ENCODE results near the gene PTN. TPM values are rescaled to one million over a fixed set of nuclear protein-coding genes. Genes with fewer than 3 reads are reported as not detected.

Gene PTN
- total and polyA plus RNA-seq, 10 of the 15 experiments (the other 5 are each of a cell fraction or from before 2014, with no cell fraction given), result 0.09 to 1.2 (median 0.13) TPM; not detected in 7

- CTCF ChIA-PET, result interaction anchor here (0.6 to 1.1 kb wide), 4 partner anchors 9 to 1709 kb away, joined by 3 read pairs; no protein-coding TSS in a partner anchor
Observed at GRCh38 chr7:137371616-137372015, 28.1 kb upstream of the PTN start.

More at GRCh38 chr7:137371616-137372015, 28.1 kb upstream of the PTN start:
- no peaks in the 10 kb centered on the region for H3K27me3 ChIP-seq (replicated peaks in 1 of 2; ENCODE audit: control insufficient read depth in 2 of 2, insufficient read depth in 2 of 2, low read length in 1 of 2)
- no peaks in the 10 kb centered on the region for H3K4me1 ChIP-seq (ENCODE audit: control insufficient read depth, insufficient read depth, low read length)
- intact Hi-C loops (cut with micrococcal nuclease; ENCODE audit: unreplicated experiment) (no loop called here), in situ Hi-C loops (cut with MboI) (no loop called here)
- no peaks in the 10 kb centered on the region for H4K20me1 ChIP-seq (ENCODE audit: control insufficient read depth, insufficient read depth)
- no peak overlapping the region for H3K4me3 ChIP-seq
- ChIA-PET POLR2A (no interaction called here), SMC1A (ENCODE audit: uncharacterized antibody, unreplicated experiment) (interaction anchor here (1.0 to 1.6 kb wide), 2 partner anchors 10 to 29 kb away, joined by 3 read pairs; no protein-coding TSS in a partner anchor), RAD21 (ENCODE audit: unreplicated experiment) (no interaction called here)
- no peak overlapping the region for H3K27ac ChIP-seq (ENCODE audit: control insufficient read depth, insufficient read depth)
- no peaks in the 10 kb centered on the region for H3K36me3 ChIP-seq (ENCODE audit: control insufficient read depth in 2 of 2, insufficient read depth in 2 of 2, low read length in 1 of 2)
- WGBS (ENCODE audit: insufficient coverage, insufficient replicate concordance, low lambda C conversion rate, missing lambda C conversion rate), result 0% methylated on average over 2 of the region's 2 CpGs
- no TSS peak for BruUV-seq (replicated peaks)
- no peaks in the 10 kb centered on the region for H3K79me2 ChIP-seq (ENCODE audit: control insufficient read depth, insufficient read depth, low read length)
- TF ChIP-seq LARP7 (IDR thresholded peaks at IDR 0.05), result no peak
- TF ChIP-seq NR2C1 (IDR thresholded peaks at IDR 0.05), result no peak
- no peak for TF ChIP-seq CHD4 (IDR thresholded peaks at IDR 0.05)
- TF ChIP-seq CHD1 (IDR thresholded peaks at IDR 0.05; ENCODE audit: low read depth, low read length), result no peak
- no peak for TF ChIP-seq IRF4 (IDR thresholded peaks at IDR 0.05; ENCODE audit: low read depth, low read length)
- TF ChIP-seq, protein P1, sequence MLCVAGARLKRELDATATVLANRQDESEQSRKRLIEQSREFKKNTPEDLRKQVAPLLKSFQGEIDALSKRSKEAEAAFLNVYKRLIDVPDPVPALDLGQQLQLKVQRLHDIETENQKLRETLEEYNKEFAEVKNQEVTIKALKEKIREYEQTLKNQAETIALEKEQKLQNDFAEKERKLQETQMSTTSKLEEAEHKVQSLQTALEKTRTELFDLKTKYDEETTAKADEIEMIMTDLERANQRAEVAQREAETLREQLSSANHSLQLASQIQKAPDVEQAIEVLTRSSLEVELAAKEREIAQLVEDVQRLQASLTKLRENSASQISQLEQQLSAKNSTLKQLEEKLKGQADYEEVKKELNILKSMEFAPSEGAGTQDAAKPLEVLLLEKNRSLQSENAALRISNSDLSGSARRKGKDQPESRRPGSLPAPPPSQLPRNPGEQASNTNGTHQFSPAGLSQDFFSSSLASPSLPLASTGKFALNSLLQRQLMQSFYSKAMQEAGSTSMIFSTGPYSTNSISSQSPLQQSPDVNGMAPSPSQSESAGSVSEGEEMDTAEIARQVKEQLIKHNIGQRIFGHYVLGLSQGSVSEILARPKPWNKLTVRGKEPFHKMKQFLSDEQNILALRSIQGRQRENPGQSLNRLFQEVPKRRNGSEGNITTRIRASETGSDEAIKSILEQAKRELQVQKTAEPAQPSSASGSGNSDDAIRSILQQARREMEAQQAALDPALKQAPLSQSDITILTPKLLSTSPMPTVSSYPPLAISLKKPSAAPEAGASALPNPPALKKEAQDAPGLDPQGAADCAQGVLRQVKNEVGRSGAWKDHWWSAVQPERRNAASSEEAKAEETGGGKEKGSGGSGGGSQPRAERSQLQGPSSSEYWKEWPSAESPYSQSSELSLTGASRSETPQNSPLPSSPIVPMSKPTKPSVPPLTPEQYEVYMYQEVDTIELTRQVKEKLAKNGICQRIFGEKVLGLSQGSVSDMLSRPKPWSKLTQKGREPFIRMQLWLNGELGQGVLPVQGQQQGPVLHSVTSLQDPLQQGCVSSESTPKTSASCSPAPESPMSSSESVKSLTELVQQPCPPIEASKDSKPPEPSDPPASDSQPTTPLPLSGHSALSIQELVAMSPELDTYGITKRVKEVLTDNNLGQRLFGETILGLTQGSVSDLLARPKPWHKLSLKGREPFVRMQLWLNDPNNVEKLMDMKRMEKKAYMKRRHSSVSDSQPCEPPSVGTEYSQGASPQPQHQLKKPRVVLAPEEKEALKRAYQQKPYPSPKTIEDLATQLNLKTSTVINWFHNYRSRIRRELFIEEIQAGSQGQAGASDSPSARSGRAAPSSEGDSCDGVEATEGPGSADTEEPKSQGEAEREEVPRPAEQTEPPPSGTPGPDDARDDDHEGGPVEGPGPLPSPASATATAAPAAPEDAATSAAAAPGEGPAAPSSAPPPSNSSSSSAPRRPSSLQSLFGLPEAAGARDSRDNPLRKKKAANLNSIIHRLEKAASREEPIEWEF (IDR thresholded peaks at IDR 0.05; ENCODE audit: insufficient replicate concordance, low read depth, low read length), result no peak
- no peak for TF ChIP-seq SMARCA5 (IDR thresholded peaks at IDR 0.05)
- no peak for TF ChIP-seq IKZF2 (IDR thresholded peaks at IDR 0.05)
- ATAC-seq, result no peak
- H3K4me2 ChIP-seq (ENCODE audit: control insufficient read depth, insufficient read depth), result no peak overlapping the region
- no peaks in the 10 kb centered on the region for H3K9me3 ChIP-seq (replicated peaks; ENCODE audit: control insufficient read depth, insufficient read depth, low read length)
- no peak for DNase-seq (ENCODE audit: low read depth, low spot score)
- FAIRE-seq, result no peak
- no peak overlapping the region for H2AFZ ChIP-seq (ENCODE audit: control insufficient read depth, low read depth, low read length)
- H3K9ac ChIP-seq (ENCODE audit: control insufficient read depth, insufficient read depth, low read length), result no peak overlapping the region
